ENCODE results near the gene OLIG3.

The OLIG3 gene

DNA sequence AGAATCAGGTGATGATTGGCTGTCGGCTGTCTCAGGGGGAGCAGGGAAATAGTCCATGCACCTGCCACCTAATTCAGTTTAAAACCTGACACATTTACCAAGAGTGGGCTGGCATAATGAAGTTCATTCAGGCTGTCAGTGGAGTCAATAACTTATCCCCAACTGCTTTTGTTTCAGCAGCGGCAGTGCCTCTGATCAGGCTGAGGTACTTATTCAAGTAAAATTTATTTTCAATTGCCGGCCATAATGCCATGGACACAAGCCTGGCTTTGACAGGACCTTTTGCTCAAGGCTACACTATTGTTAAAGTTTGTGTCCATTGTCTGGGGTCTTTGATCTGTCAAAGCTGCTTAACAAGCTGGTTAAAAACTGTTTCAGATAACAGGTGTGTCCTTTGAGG is 20.6 kb downstream of the OLIG3 start:
- ChIA-PET CTCF (no interaction called here), POLR2A (ENCODE audit: low non-redundant PET) (no interaction called here)
- TF ChIP-seq, protein P1, sequence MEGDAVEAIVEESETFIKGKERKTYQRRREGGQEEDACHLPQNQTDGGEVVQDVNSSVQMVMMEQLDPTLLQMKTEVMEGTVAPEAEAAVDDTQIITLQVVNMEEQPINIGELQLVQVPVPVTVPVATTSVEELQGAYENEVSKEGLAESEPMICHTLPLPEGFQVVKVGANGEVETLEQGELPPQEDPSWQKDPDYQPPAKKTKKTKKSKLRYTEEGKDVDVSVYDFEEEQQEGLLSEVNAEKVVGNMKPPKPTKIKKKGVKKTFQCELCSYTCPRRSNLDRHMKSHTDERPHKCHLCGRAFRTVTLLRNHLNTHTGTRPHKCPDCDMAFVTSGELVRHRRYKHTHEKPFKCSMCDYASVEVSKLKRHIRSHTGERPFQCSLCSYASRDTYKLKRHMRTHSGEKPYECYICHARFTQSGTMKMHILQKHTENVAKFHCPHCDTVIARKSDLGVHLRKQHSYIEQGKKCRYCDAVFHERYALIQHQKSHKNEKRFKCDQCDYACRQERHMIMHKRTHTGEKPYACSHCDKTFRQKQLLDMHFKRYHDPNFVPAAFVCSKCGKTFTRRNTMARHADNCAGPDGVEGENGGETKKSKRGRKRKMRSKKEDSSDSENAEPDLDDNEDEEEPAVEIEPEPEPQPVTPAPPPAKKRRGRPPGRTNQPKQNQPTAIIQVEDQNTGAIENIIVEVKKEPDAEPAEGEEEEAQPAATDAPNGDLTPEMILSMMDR (conservative IDR thresholded peaks at IDR 0.05; ENCODE audit: low read depth) = no peak
- no peak overlapping the region for H3K27ac ChIP-seq
- no peak for DNase-seq (ENCODE audit: low spot score)

DNA sequence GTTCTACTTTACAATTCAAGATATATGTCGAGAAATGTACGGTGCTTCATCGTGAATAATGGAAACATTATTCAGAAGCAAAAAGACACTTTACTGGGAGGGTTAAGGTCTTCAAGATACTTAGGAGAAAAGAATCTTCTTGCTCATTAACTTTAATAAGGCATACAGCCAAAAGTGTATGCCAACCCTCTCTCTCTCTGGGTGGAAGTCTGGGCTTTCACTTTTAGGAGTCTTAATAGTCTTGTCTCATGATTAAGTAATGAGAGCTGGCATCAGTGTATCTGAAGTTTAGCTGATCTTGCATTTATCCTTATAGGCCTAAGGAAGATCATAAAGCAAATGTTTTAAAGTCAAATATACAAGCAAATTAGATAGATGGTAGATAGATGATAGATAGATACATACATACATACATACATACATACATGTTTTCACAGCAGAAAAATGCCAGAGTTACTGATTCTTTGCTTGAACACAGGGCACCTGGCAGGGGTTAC is 21.5 kb downstream of the OLIG3 start:
- ChIA-PET POLR2A (ENCODE audit: low non-redundant PET) (no interaction called here), CTCF (interaction anchor here (0.5 to 0.7 kb wide), 3 partner anchors 131 to 800 kb away, joined by 3 to 5 read pairs (median 3); no protein-coding TSS in a partner anchor)
- no peak for DNase-seq (ENCODE audit: low spot score)
- TF ChIP-seq, protein P1 (conservative IDR thresholded peaks at IDR 0.05; ENCODE audit: low read depth) = no peak
- H3K27ac ChIP-seq = no peak overlapping the region

DNA sequence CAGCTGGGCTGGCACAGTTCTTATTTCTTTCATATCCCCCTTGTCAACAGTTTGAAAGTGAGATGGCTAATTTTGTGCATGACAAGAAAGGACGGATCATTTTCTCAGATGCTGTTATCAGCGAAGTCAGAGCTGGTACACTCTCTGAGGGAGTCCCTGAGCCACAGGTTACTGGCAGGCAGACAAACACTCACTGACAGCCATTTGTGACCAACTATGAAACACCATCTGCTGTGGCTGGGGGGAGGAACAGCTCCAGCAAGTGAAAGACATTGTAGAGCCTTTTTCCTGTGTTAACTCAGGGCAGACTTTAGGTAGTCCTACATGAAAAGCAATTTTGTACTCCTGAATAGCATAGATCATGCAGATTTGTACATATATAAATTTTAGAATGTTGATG is 22.2 kb downstream of the OLIG3 start:
- TF ChIP-seq, protein P1 (conservative IDR thresholded peaks at IDR 0.05; ENCODE audit: low read depth) = no peak
- no peak for DNase-seq (ENCODE audit: low spot score)
- POLR2A ChIA-PET (ENCODE audit: low non-redundant PET) = no interaction called here
- CTCF ChIA-PET = no interaction called here
- H3K27ac ChIP-seq = no peak overlapping the region

DNA sequence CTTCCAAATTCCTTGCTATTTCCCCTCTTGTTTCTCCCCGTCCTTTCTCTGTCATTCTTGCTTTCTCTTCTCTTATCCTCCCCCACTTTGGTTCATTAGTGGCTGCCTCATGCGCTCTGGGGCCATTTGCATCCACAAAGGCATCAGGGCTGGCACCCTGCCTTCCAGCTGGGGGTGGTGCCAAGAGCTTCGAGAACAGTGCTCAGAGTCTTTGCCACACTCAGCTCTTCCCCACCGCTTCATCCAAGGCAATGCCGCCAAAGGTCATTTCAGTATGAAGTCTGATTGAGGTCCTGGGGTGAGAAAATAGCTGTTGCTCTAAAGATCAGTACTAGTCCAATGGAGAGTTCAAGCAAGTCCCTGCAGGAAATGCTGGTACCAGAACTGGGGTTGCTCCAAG is 22.7 kb downstream of the OLIG3 start:
- no peak for DNase-seq (ENCODE audit: low spot score)
- ChIA-PET POLR2A (ENCODE audit: low non-redundant PET) (no interaction called here), CTCF (no interaction called here)
- H3K27ac ChIP-seq = no peak overlapping the region
- TF ChIP-seq, protein P1 (conservative IDR thresholded peaks at IDR 0.05; ENCODE audit: low read depth) = no peak

DNA sequence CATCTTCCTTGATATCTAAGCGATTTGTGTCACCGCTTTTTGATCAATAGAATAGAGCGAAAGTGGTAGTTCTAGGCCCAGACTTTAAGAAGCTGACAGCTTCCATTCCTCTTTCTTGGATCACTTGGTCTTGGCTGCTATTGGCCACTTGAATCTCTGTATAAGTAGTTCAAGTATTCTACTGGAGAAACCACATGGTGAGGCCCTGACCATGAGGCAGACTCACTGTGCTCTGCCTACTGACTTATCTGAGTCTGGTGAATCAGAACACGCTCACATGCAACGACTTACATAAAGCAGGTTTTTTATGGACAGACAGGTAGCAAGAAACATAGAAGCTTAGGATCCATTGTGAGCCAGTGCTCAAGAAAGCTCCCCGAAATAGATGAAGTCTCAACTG is 27.0 kb downstream of the OLIG3 start:
- H3K27ac ChIP-seq = no peak overlapping the region
- ChIA-PET POLR2A (ENCODE audit: low non-redundant PET) (no interaction called here), CTCF (interaction anchor here (1.1 kb wide), 1 partner anchor 60 kb away, joined by 3 read pairs; no protein-coding TSS in a partner anchor)
- TF ChIP-seq, protein P1 (conservative IDR thresholded peaks at IDR 0.05; ENCODE audit: low read depth) = no peak
- no peak for DNase-seq (ENCODE audit: low spot score)

DNA sequence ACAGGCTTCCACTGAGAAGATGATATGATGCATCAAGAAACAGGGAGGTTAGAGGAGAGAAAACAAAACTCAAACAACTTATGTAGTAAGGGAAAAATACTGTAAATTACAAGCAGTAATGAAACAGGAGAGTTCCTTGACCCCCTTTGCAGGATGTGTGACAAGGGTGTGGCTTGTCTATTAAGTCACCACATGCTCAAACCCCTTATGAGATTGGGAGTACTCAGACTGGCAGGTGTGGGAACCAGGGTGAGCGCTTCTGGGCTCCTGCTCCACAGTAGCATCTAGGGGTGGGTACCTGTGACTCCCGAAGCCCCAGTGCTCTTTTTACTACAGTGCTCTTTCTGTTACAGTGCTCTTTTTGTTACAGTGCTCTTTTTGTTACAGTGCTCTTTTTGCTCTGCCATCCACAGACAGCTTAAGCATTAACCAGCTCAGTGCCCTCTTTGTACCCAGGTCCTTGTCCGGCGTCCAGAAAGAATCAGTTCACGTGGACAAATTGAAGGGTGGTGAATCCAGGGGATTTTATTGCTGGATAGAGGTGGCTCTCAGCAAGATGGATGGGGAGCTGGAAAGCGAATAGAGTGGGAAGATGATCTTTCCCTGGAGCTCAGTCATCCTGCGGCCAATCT is 28.7 kb downstream of the OLIG3 start:
- DNase-seq (ENCODE audit: low spot score) = no peak
- POLR2A ChIA-PET (ENCODE audit: low non-redundant PET) = no interaction called here
- TF ChIP-seq, protein P1 (conservative IDR thresholded peaks at IDR 0.05; ENCODE audit: low read depth) = no peak
- CTCF ChIA-PET = no interaction called here
- no peak overlapping the region for H3K27ac ChIP-seq
